GM23338 (cell line): ENCODE data around the gene CEBPG. TPM values are rescaled to one million over a fixed set of nuclear protein-coding genes. Genes with fewer than 3 reads are reported as not detected.

Source experiments
- ATAC-seq: fragments of 200-7000 bp; cut with Tn5 transposase; 3 replicates; pipeline ENCODE4 v1.9.1; 2020
- DNase-seq: peaks from one replicate; pipeline ENCODE4 v3.0.0-alpha.2; 2015; ENCODE audit warnings: low spot score
- H2AFZ ChIP-seq: fragments of 200-600 bp; sonication (generic); 2 replicates; pipeline ENCODE4 v1.8.0; 2016; ENCODE audit warnings: antibody characterized with exemption, mild to moderate bottlenecking, moderate library complexity
- H3F3A ChIP-seq: fragments of 200-600 bp; sonication (generic); replicated peaks from 2 replicates; pipeline ENCODE4 v1.8.0; 2017; ENCODE audit warnings: antibody characterized with exemption, mixed run types, low read depth
- H3K27ac ChIP-seq: fragments of 200-600 bp; sonication (generic); 2 replicates; pipeline ENCODE4 v1.6.1; 2016; ENCODE audit warnings: low read depth
- H3K27me3 ChIP-seq: fragments of 200-600 bp; sonication (generic); 2 replicates; pipeline ENCODE4 v1.8.0; 2016; ENCODE audit warnings: mild to moderate bottlenecking, mixed run types, moderate library complexity; ENCODE audit not compliant: insufficient read depth
- H3K36me3 ChIP-seq: fragments of 200-600 bp; sonication (generic); 2 replicates; pipeline ENCODE4 v1.8.0; 2016; ENCODE audit warnings: mild to moderate bottlenecking; ENCODE audit not compliant: insufficient read depth
- H3K4me1 ChIP-seq: fragments of 200-600 bp; sonication (generic); 2 replicates; pipeline ENCODE4 v1.8.0; 2016; ENCODE audit warnings: mild to moderate bottlenecking, moderate library complexity; ENCODE audit not compliant: insufficient read depth
- H3K4me2 ChIP-seq: fragments of 200-600 bp; sonication (generic); 2 replicates; pipeline ENCODE4 v1.7.1; 2017; ENCODE audit warnings: mixed run types
- H3K4me3 ChIP-seq: fragments of 200-600 bp; sonication (generic); 2 replicates; pipeline ENCODE4 v1.6.1; 2016; ENCODE audit warnings: mixed run types
- H3K79me2 ChIP-seq: fragments of 200-600 bp; sonication (generic); replicated peaks from 2 replicates; pipeline ENCODE4 v1.8.0; 2017; ENCODE audit warnings: mild to moderate bottlenecking; ENCODE audit not compliant: insufficient read depth
- H3K9me2 ChIP-seq: fragments of 200-600 bp; sonication (generic); 2 replicates; pipeline ENCODE4 v1.8.0; 2017; ENCODE audit not compliant: insufficient read depth
- H4K20me1 ChIP-seq: fragments of 200-600 bp; sonication (generic); replicated peaks from 2 replicates; pipeline ENCODE4 v1.8.0; 2017; ENCODE audit warnings: mild to moderate bottlenecking; ENCODE audit not compliant: insufficient read depth
- H3K27ac Mint-ChIP-seq: 2 replicates; pipeline ENCODE4 v1.8.0; 2020; ENCODE audit warnings: inconsistent platforms, mild to moderate bottlenecking, moderate library complexity, mixed read lengths
- H3K27me3 Mint-ChIP-seq: 3 replicates; pipeline ENCODE4 v1.8.0; 2022; ENCODE audit warnings: low read depth, mild to moderate bottlenecking, moderate library complexity, mixed read lengths, inconsistent platforms; ENCODE audit not compliant: insufficient read depth, poor library complexity
- H3K36me3 Mint-ChIP-seq: 3 replicates; pipeline ENCODE4 v1.8.0; 2021; ENCODE audit warnings: low read depth, mild to moderate bottlenecking, inconsistent platforms, moderate library complexity, mixed read lengths
- H3K4me1 Mint-ChIP-seq: 3 replicates; pipeline ENCODE4 v1.8.0; 2020; ENCODE audit warnings: mild to moderate bottlenecking, inconsistent platforms, mixed read lengths
- H3K4me3 Mint-ChIP-seq: 3 replicates; pipeline ENCODE4 v1.8.0; 2021; ENCODE audit warnings: moderate library complexity, mild to moderate bottlenecking, inconsistent platforms, mixed read lengths
- H3K9me3 Mint-ChIP-seq: 3 replicates; pipeline ENCODE4 v1.8.0; 2020; ENCODE audit warnings: moderate library complexity, mild to moderate bottlenecking, inconsistent platforms, mixed read lengths
- CREB1 ChIP-seq: fragments of 250-450 bp; sonication (Bioruptor Pico); IDR thresholded peaks from 2 replicates; pipeline ENCODE4 v1.5.0; 2020; ENCODE audit warnings: low read depth, mild to moderate bottlenecking, moderate library complexity
- CTCF ChIP-seq, 2 experiments: fragments of 200-600 bp in 1 of 2; sonication (generic) in 1 of 2; conservative IDR thresholded peaks; 2 replicates each; pipeline versions ENCODE4 v1.5.1 to v1.6.1; 2016 to 2017; ENCODE audit warnings: antibody characterized with exemption in 2 of 2, low read depth in 2 of 2, mild to moderate bottlenecking in 2 of 2, moderate library complexity in 1 of 2
- ETS1 ChIP-seq: IDR thresholded peaks from 2 replicates; pipeline ENCODE4 v1.6.1; 2016; ENCODE audit warnings: antibody characterized with exemption
- EZH2 ChIP-seq: fragments of 200-600 bp; sonication (generic); IDR thresholded peaks from one replicate; pipeline ENCODE4 v1.8.0; 2017; ENCODE audit warnings: antibody characterized with exemption, mild to moderate bottlenecking, low read depth; ENCODE audit not compliant: unreplicated experiment
- EZH2phosphoT487 ChIP-seq: fragments of 200-600 bp; sonication (generic); IDR thresholded peaks from one replicate; pipeline ENCODE4 v1.8.1; 2018; ENCODE audit warnings: antibody characterized with exemption; ENCODE audit not compliant: unreplicated experiment
- NANOG ChIP-seq: IDR thresholded peaks from 2 replicates; pipeline ENCODE4 v1.6.1; 2016; ENCODE audit warnings: antibody characterized with exemption, borderline replicate concordance
- POLR2AphosphoS5 ChIP-seq: IDR thresholded peaks from 2 replicates; pipeline ENCODE4 v1.6.1; 2016; ENCODE audit warnings: antibody characterized with exemption, low read depth
- REST ChIP-seq: IDR thresholded peaks from one replicate; pipeline ENCODE4 v1.6.1; 2018; ENCODE audit warnings: antibody characterized with exemption; ENCODE audit not compliant: unreplicated experiment
- STAT1 ChIP-seq: IDR thresholded peaks from one replicate; pipeline ENCODE4 v1.6.1; 2016; ENCODE audit warnings: antibody characterized with exemption; ENCODE audit not compliant: unreplicated experiment
- ZNF114 ChIP-seq: fragments of 250-450 bp; sonication (Bioruptor Pico); IDR thresholded peaks from 2 replicates; pipeline ENCODE4 v1.5.0; 2020; ENCODE audit warnings: mild to moderate bottlenecking, moderate library complexity
- ZNF331 ChIP-seq: fragments of 250-450 bp; sonication (Bioruptor Pico); IDR thresholded peaks from 2 replicates; pipeline ENCODE4 v1.5.0; 2020; ENCODE audit warnings: low read depth, mild to moderate bottlenecking, moderate library complexity
- polyA plus RNA-seq: library from polyadenylated mRNA; unstranded; fragments of >200 nt; fragmentation: Nextera tagmentation; extraction: Ambion mirVana; gene quantifications from 2 replicates; pipeline ENCODE4 v1.2.1, GENCODE V29; 2016
- total RNA-seq: library from RNA; depleted of rRNA; stranded (reverse); fragments of >200 nt; shearing (Covaris generic); gene quantifications from 2 replicates; pipeline ENCODE4 v1.2.3, GENCODE V29; 2014

The CEBPG gene
- total and polyA plus RNA-seq, 2 experiments from 2014 or later, result 25.9 to 50.2 TPM

GRCh38 chr19:33416307-33417215, 43.1 kb downstream of the CEBPG start:
- no peak for TF ChIP-seq EZH2phosphoT487
- TF ChIP-seq CTCF (conservative IDR thresholded peaks at IDR 0.05; ENCODE audit: low read depth in 2 of 2), result peak; percentile 74 to 87
- H3K36me3 ChIP-seq, result no peaks in the 10 kb centered on the region
- peak; percentile 78 for ATAC-seq
- no peaks in the 10 kb centered on the region for H3F3A ChIP-seq
- peaks cover 16% of the 10 kb centered on the region for H3K4me1 Mint-ChIP-seq
- H3K4me2 ChIP-seq, result peak overlapping the region; percentile 64
- H3K27me3 ChIP-seq, result no peaks in the 10 kb centered on the region
- no peaks in the 10 kb centered on the region for H3K9me3 Mint-ChIP-seq
- no peaks in the 10 kb centered on the region for H3K9me2 ChIP-seq
- no peaks in the 10 kb centered on the region; the same call in 1 of the 2 replicates for H4K20me1 ChIP-seq
- no peaks in the 10 kb centered on the region for H3K79me2 ChIP-seq
- no peaks in the 10 kb centered on the region; the same call in 1 of the 2 replicates for H3K4me1 ChIP-seq
- H3K27me3 Mint-ChIP-seq, result peaks cover 10% of the 10 kb centered on the region
- peak overlapping the region; percentile 39; the same call in 1 of the 2 replicates for H3K4me3 ChIP-seq
- no peaks in the 10 kb centered on the region for H3K36me3 Mint-ChIP-seq
- peak; percentile 90 for DNase-seq
- peak overlapping the region; percentile 58; the same call in 2 of the 3 replicates for H3K4me3 Mint-ChIP-seq
- no peak overlapping the region for H3K27ac ChIP-seq
- no peak overlapping the region for H3K27ac Mint-ChIP-seq
- H2AFZ ChIP-seq, result no peak overlapping the region

- no peak overlapping the region for H3K27ac ChIP-seq
- DNase-seq (no peak), ATAC-seq (no peak)
- no peaks in the 10 kb centered on the region for H3K79me2 ChIP-seq
- no peak overlapping the region for H3K4me3 ChIP-seq
- H3K9me2 ChIP-seq, result 0 out of 2 replicates have a peak, but pooled peaks cover 3% of the 10 kb centered on the region
- Mint-ChIP-seq H3K4me1 (peaks cover 16% of the 10 kb centered on the region), H3K27ac (no peak overlapping the region), H3K36me3 (no peaks in the 10 kb centered on the region), H3K27me3 (peaks cover 8% of the 10 kb centered on the region), H3K9me3 (no peaks in the 10 kb centered on the region), H3K4me3 (no peak overlapping the region)
- H3F3A ChIP-seq, result no peaks in the 10 kb centered on the region
- no peak overlapping the region for H3K4me2 ChIP-seq
- H3K4me1 ChIP-seq, result no peaks in the 10 kb centered on the region; the same call in 1 of the 2 replicates
- no peaks in the 10 kb centered on the region for H3K27me3 ChIP-seq
- no peak overlapping the region for H2AFZ ChIP-seq
- no peaks in the 10 kb centered on the region; the same call in 1 of the 2 replicates for H4K20me1 ChIP-seq
- no peaks in the 10 kb centered on the region for H3K36me3 ChIP-seq
- no peak for TF ChIP-seq CREB1 (CRISPR knock-in tag)
- no peak for TF ChIP-seq EZH2phosphoT487
- no peak for TF ChIP-seq ZNF114 (CRISPR knock-in tag)
- TF ChIP-seq REST, result no peak
- TF ChIP-seq ETS1, result no peak
- TF ChIP-seq ZNF331, result no peak
- TF ChIP-seq EZH2, result no peak
- TF ChIP-seq STAT1, result no peak
- TF ChIP-seq NANOG, result no peak
- no peak for TF ChIP-seq CTCF (conservative IDR thresholded peaks at IDR 0.05; ENCODE audit: low read depth in 2 of 2)
- no peak for TF ChIP-seq POLR2AphosphoS5
Measured at GRCh38 chr19:33417751-33418150, 44.2 kb downstream of the CEBPG start.
